Gastroesophageal sphincter (tissue), 4 donors: Measurements from ENCODE around the gene BLMH. TPM values are rescaled to one million over a fixed set of nuclear protein-coding genes. Genes with fewer than 3 reads are reported as not detected.

Experiments used
- ATAC-seq: fragments of 150-250 bp; one replicate; pipeline ENCODE4 v1.9.1; 2016; ENCODE audit warnings: mild to moderate bottlenecking, moderate library complexity
- H3K27ac ChIP-seq, 4 donors: fragments of 200-600 bp; sonication (generic) in 3 of 4; 1 replicate in 3 of 4; 2 replicates in 1 of 4; pipeline ENCODE4 v1.5.1; 2016 to 2019
- H3K27me3 ChIP-seq: fragments of 200-600 bp; sonication (generic); one replicate; pipeline ENCODE4 v1.5.1; 2019
- H3K36me3 ChIP-seq, 2 donors: fragments of 200-600 bp; sonication (generic); one replicate each; pipeline ENCODE4 v1.5.1; 2019; ENCODE audit warnings: control low read depth in 1 of 2
- H3K4me1 ChIP-seq, 3 donors: fragments of 200-600 bp; sonication (generic); 1 replicate in 2 of 3; 2 replicates in 1 of 3; pipeline ENCODE4 v1.5.1; 2016 to 2019; ENCODE audit warnings: control low read depth in 2 of 3
- H3K4me3 ChIP-seq, 2 donors: fragments of 200-600 bp; sonication (generic); one replicate each; pipeline ENCODE4 v1.5.1; 2019; ENCODE audit warnings: mild to moderate bottlenecking in 1 of 2, moderate library complexity in 1 of 2
- H3K9me3 ChIP-seq, 3 donors: fragments of 200-600 bp; sonication (generic); one replicate each; pipeline ENCODE4 v1.5.1; 2017 to 2019; ENCODE audit warnings: control low read depth in 2 of 3
- CTCF ChIP-seq, 4 experiments: fragments of 200-600 bp in 2 of 4; fragments of 450-650 bp in 2 of 4; sonication (generic) in 1 of 4; IDR thresholded peaks; one replicate each; pipeline ENCODE4 v1.5.1; 2017 to 2019; ENCODE audit warnings: antibody characterized with exemption in 4 of 4, mild to moderate bottlenecking in 2 of 4, moderate library complexity in 2 of 4
- EP300 ChIP-seq: sonication (generic); formaldehyde crosslinking; IDR thresholded peaks from one replicate; pipeline ENCODE4 v1.6.1; 2017; ENCODE audit warnings: antibody characterized with exemption, mild to moderate bottlenecking
- POLR2A ChIP-seq, 2 donors: fragments of 450-650 bp; IDR thresholded peaks; one replicate each; pipeline ENCODE4 v1.6.1; 2017; ENCODE audit warnings: antibody characterized with exemption in 2 of 2, mild to moderate bottlenecking in 2 of 2, moderate library complexity in 1 of 2
- POLR2AphosphoS5 ChIP-seq: sonication (generic); formaldehyde crosslinking; IDR thresholded peaks from one replicate; pipeline ENCODE4 v1.6.1; 2017; ENCODE audit warnings: antibody characterized with exemption
- WGBS, 2 donors: methylation state at CpG; one replicate each; pipeline ENCODE4 v1.1.5; 2018; ENCODE audit warnings: low coverage in 1 of 2; 5-methylcytosine and 5-hydroxymethylcytosine counted together
- total RNA-seq, 4 donors: library from RNA; depleted of rRNA; stranded (reverse); fragments of >200 nt; gene quantifications; one replicate each; pipeline ENCODE4 v1.1.0, GENCODE V29; 2016

Gene BLMH
- total RNA-seq, 4 donors from 2014 or later: 17.8 to 29.3 (median 20.7) TPM

GRCh38 chr17:30308406-30308805 is 16.7 kb upstream of the BLMH start:
- no peak overlapping the region for H3K4me3 ChIP-seq
- TF ChIP-seq EP300 (no peak), POLR2AphosphoS5 (no peak), CTCF (IDR thresholded peaks at IDR 0.05) (no peak), POLR2A (IDR thresholded peaks at IDR 0.05) (no peak)
- H3K4me1 ChIP-seq: no peaks in the 10 kb centered on the region
- H3K27ac ChIP-seq: no peak overlapping the region
- no peaks in the 10 kb centered on the region for H3K36me3 ChIP-seq
- no peaks in the 10 kb centered on the region for H3K27me3 ChIP-seq
- no peak for ATAC-seq
- no peaks in the 10 kb centered on the region for H3K9me3 ChIP-seq
- 64 to 78% methylated on average over 1 to 2 of the region's 2 CpGs for WGBS, 2 donors

GRCh38 chr17:30304778-30305177 is 13.0 kb upstream of the BLMH start:
- Histone ChIP-seq H3K4me3 (no peak overlapping the region), H3K27me3 (no peaks in the 10 kb centered on the region), H3K36me3 (no peaks in the 10 kb centered on the region), H3K9me3 (no peaks in the 10 kb centered on the region), H3K27ac (no peak overlapping the region), H3K4me1 (no peaks in the 10 kb centered on the region)
- no peak for ATAC-seq
- TF ChIP-seq EP300: no peak
- no peak for TF ChIP-seq CTCF (IDR thresholded peaks at IDR 0.05)
- TF ChIP-seq POLR2AphosphoS5: no peak
- no peak for TF ChIP-seq POLR2A (IDR thresholded peaks at IDR 0.05)
- 81 to 97% methylated on average over 3 of the region's 3 CpGs for WGBS, 2 donors

- H3K9me3 ChIP-seq: no peaks in the 10 kb centered on the region
- ATAC-seq: no peak
Measured at GRCh38 chr17:30302241-30302640, 10.5 kb upstream of the BLMH start.

GRCh38 chr17:30300818-30301217 is 9.1 kb upstream of the BLMH start:
- TF ChIP-seq POLR2AphosphoS5: no peak
- no peak for ATAC-seq
- Histone ChIP-seq H3K36me3 (no peaks in the 10 kb centered on the region), H3K9me3 (no peaks in the 10 kb centered on the region), H3K4me1 (no peaks in the 10 kb centered on the region), H3K4me3 (no peak overlapping the region), H3K27ac (no peak overlapping the region), H3K27me3 (no peaks in the 10 kb centered on the region)

More at GRCh38 chr17:30302241-30302640, 10.5 kb upstream of the BLMH start:
- 74 to 78% methylated on average over 1 to 3 of the region's 3 CpGs for WGBS, 2 donors
- no peak overlapping the region for H3K4me3 ChIP-seq
- H3K27ac ChIP-seq: no peak overlapping the region
- no peaks in the 10 kb centered on the region for H3K36me3 ChIP-seq
- no peak for TF ChIP-seq CTCF (IDR thresholded peaks at IDR 0.05)
- no peak for TF ChIP-seq POLR2A (IDR thresholded peaks at IDR 0.05)
- no peak for TF ChIP-seq EP300
- no peak for TF ChIP-seq POLR2AphosphoS5
- H3K27me3 ChIP-seq: no peaks in the 10 kb centered on the region
- H3K4me1 ChIP-seq: no peaks in the 10 kb centered on the region

GRCh38 chr17:30299000-30299399 is 7.3 kb upstream of the BLMH start:
- ATAC-seq: no peak
- H3K4me3 ChIP-seq: no peak overlapping the region
- H3K27me3 ChIP-seq: no peaks in the 10 kb centered on the region
- H3K4me1 ChIP-seq: no peaks in the 10 kb centered on the region
- 60 to 82% methylated on average over 1 of the region's 1 CpG for WGBS, 2 donors
- H3K27ac ChIP-seq: no peak overlapping the region
- no peaks in the 10 kb centered on the region for H3K36me3 ChIP-seq
- H3K9me3 ChIP-seq: no peaks in the 10 kb centered on the region
- no peak for TF ChIP-seq POLR2A (IDR thresholded peaks at IDR 0.05)
- no peak for TF ChIP-seq CTCF (IDR thresholded peaks at IDR 0.05)
- TF ChIP-seq POLR2AphosphoS5: no peak
- TF ChIP-seq EP300: no peak
